NCI-H526 treated with DMSO at 0.1 percent for 48 hours (cell line): Measurements from ENCODE around the gene UNC80.

Experiments
- DNase-seq: peaks from one replicate; lab custom pipeline; 2025; lab: John Stamatoyannopoulos, UW

The UNC80 gene

DNA sequence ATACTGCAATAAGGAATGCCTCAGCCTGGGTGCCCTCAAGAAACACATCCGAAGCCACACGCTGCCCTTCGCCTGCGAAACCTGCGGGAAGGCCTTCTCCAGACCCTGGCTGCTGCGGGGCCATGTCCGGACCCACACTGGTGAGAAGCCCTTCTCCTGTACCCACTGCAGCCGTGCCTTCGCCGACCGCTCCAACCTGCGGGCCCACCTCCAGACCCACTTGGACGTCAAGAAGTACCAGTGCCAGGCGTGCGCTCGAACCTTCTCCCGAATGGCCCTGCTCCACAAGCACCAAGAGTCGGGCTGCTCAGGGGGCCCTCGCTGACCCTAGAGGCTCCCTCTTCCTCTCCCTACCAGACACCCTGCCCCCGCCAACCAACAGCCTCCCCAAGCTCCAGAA, 37.6 kb downstream of the UNC80 start:
- no peak for DNase-seq

DNA sequence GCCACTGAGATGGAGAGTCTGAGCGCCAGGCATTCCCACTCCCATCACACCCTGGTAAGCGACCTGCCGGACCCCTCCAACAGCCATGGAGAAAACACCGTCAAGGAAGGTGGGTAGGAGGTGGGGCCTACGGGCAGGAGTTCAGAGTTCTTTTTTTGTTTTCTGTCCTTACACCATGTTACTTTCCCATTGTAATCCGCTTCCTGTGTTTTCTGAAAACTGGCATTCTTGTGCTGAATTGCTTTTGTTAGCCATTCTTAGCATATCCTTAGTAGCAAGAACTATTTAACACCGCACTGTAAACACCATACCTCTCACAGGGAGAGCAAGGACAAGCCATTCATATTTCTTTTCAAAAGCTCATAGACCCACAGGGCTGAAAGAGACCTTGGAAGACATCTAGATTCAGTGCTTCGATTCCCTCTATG, 46.2 kb downstream of the UNC80 start:
- DNase-seq = no peak

GRCh38 chr2:209818939-209819338, 47.3 kb downstream of the UNC80 start:
- no peak for DNase-seq

GRCh38 chr2:209821806-209822205, 50.2 kb downstream of the UNC80 start:
- DNase-seq = no peak

DNA sequence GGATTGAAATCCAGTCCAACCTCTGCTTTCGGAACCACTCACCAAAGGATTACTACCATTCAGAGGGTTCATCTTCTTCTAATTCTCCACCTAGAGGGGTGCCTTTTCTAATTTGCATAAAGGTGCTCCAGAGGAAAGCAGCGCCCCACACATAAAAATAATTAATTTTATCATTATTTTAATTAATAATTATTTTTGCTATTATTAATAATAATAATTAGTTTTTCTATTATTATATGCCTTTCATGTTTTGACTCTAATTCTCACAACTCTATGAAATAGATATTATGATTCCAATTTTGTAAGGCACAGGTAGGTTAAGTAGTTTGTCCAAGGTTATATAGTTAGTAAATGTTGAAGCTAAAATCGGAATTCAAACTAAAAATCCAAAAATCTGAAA, 51.9 kb downstream of the UNC80 start:
- DNase-seq = no peak

GRCh38 chr2:209824391-209824790, 52.8 kb downstream of the UNC80 start:
- DNase-seq = no peak

GRCh38 chr2:209830722-209831465, 59.3 kb downstream of the UNC80 start:
- DNase-seq = no peak

DNA sequence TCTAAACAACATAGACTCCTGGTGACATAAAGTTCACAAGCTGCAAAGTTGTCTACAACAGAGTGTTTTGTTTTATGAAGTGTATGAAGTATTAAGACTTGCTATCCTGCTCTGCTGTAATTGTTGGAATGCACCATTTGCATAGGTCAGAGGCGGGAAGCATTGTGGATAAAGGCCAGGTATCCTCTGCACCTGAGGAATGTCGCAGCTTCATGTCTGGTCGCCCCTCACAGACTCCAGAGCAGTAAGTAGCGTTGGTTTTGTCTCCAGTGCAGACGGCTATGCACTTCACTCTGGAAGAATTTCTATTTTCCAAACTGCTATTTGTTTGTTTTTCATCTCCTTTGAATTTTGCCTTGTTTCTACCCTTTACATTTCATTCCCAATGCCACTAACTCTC, 63.1 kb downstream of the UNC80 start:
- no peak for DNase-seq

- DNase-seq = no peak
Measured at GRCh38 chr2:209840434-209840833, 68.8 kb downstream of the UNC80 start.

DNA sequence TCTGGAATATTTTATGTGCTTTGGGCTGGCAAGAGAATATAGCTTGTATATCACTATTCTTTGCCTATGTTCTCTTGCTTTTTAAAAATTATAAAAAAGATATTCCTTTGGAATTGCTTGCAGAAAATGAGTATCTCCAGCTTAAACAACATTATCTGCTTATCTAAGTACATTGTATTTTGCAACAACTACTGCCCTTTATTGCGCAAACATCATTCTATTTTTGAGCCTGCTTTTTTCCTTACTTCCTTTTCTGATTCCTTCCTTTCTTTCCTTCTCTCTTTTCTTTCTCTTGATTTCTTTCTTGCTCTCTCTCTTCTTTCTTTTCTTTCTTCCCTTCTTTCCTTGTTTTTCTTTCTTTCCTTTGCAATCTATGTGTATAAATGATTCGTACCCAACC, 74.0 kb downstream of the UNC80 start:
- no peak for DNase-seq

DNA sequence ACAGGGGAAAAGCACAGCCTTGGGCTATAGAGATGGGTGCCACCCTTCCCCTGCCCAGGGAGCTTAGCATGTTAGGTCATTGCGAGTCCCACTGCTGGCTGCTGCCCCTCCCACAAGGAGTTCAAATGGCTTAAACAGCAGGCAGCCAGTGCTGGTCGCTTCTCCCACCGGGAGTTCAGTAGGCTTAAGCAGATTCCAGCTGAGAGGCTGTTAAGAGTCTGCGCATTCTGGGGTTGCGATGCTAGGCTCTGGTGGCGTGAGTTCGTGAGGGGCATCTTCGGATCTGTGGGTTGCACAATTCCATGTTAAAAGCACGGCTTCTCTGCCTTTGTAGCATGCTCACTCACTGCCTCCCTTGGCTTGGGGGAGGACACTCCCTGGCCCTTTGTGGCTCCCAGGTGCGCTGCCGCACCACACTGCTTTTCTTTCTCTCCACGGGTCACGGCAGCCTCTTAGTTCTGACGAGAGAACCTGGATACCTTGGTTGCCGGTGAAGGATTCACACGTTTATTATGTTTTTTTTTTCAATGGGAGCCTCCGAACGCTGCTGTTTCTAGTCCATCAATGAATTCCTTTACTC, 93.2 kb downstream of the UNC80 start:
- no peak for DNase-seq

GRCh38 chr2:209868271-209868994, 96.8 kb downstream of the UNC80 start:
- no peak for DNase-seq

- peak; percentile 73 for DNase-seq
Measured at GRCh38 chr2:209870067-209870466, 98.4 kb downstream of the UNC80 start.

DNA sequence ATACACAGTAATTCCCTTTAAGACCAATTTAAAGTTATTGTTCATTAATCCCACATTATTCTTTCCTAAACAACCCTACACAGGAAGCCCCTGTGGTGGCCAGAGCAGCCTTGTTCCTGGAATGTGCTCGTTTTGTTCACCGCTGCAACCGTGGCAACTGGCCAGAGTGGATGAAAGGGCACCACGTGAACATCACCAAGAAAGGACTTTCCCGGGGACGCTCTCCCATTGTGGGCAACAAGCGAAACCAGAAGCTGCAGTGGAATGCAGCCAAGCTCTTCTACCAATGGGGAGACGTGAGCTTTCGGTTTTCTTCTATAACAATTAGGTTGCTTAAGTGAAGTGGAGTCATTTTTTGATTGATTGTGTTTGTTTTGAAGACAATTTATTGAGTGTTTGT, 101.0 kb downstream of the UNC80 start:
- DNase-seq = no peak

DNA sequence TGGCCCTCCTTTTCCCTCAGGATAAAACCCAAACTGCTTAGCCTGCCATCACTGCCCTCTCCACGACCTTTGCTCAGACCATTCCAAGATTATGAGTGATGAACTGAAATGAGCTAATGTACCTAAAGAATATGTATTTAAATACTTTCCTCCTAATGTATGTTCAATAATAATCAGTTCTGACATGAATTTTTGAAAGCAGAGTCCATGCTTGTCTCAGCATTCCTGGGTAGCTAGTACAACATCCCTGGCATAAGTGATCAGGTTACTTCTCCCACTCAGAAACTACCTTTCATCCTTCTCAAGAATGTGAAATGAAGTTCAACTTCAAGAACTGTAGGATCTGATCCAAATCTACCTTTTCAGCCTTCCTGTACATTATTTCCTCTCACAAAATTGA, 103.6 kb downstream of the UNC80 start:
- no peak for DNase-seq

GRCh38 chr2:209876211-209876610, 104.6 kb downstream of the UNC80 start:
- no peak for DNase-seq

DNA sequence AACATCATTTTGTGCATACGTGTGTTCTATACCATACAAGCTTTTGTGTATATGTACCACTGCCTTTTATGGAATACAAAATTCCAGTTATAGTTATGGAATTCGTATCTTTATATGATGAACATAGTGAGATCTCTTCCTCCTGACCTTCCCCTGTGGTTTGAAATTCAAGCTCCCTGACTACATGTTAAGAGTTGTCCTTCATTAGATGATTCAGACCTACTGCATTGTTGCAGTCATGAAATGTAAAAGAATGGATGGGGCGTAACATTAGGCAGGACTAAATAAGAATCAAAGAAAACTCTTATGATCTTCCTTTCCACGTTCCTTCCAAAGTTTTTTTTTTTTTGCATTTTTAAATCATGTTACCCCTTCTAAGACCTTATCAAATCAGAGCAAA, 107.1 kb downstream of the UNC80 start:
- DNase-seq = no peak

- no peak for DNase-seq
Measured at GRCh38 chr2:209900638-209901037, 129.0 kb downstream of the UNC80 start.

DNA sequence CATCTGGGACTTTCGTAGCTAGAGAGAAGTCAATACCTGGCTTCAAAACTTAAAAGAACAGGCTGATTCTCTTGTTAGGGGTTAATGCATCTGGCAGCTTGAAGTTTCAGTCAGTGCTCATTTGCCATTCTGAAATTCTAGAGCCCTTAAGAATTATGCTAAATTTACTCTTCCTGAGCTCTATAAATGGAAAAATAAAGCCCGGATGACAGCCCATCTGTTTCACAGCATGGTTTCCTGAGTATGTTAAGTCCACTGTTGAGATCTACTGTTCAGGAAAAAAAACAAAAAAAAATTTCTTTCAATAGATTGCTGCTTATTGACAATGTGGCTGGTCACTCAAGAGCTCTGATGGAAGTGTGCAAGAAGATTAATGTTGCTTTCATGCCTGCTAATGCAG, 129.5 kb downstream of the UNC80 start:
- no peak for DNase-seq

DNA sequence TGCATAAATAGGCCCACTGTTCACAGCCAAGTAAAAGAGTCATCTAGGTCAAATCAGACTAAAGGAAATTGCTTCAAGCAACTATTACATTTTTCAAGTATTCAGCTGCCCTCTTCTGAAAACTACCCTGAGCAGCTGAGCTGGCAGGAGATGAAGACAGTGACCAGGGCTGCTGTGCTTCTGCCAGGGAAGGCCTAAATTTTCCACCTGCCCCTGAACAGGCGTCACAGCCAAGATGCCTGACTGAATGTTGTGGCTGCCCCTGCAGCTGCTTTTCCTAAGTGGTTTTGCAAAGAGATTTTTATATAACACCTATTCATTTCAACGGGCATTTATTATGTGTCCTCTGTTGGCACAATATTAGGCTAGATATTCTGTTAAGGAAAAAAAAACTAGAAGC, 134.1 kb downstream of the UNC80 start:
- DNase-seq = peak; percentile 6

- no peak for DNase-seq
Measured at GRCh38 chr2:209907746-209908145, 136.1 kb downstream of the UNC80 start.

DNA sequence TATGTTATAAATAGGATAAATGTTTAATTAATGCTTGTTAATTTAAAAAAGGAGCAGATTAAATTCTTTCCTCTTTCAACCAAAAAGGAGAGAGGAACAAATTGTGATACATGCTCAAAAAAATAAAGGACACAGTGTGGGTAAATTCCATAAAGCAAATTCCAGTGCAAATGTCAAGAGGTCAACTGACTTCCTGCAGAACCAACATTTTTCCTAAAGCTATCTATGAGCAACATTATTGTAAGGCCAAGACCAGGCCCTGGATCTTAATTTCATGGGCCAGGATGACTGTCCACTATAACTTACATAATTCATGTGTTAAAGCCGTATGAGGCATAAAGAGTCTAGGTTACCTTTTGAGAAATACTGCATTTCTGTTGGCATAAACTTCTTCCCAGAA, 136.9 kb downstream of the UNC80 start:
- DNase-seq = no peak

DNA sequence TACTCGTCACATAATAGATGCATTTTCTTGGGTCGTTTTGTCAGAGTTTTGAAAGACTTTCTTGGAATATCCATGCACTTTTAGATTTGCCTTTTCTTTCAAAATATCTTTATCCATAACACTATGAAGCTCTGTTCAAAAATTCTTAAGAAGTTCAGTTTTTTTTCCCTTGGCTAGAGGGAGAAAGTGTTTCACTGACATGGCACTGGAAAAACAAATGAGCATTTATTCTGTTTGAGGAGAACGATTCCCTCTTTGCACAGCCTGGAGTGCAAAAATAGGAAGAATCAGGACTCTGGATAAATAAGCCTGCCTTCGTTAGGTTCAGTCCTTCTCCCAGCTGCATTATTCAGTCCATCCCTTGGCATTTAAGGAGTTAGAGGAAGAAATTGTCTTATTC, 139.9 kb downstream of the UNC80 start:
- no peak for DNase-seq
